Mesothelial cell of epicardium (in vitro differentiated cells): ENCODE results near the gene NEU3. TPM values are rescaled to one million over a fixed set of nuclear protein-coding genes. Genes with fewer than 3 reads are reported as not detected.
"Not testable (repeated sequence)": the region's sequence is repeated elsewhere in the genome, so short reads cannot be mapped to it uniquely, and the experiment has no call there.

Experiments used
- DNase-seq, 2 experiments: peaks; one replicate each; pipeline ENCODE4 v3.0.0; 2021; ENCODE audit warnings: low spot score in 2 of 2; ENCODE audit not compliant: unreplicated experiment in 2 of 2
- H3K27ac Mint-ChIP-seq: 2 replicates; pipeline ENCODE4 v1.8.0; 2021; ENCODE audit warnings: mixed read lengths
- H3K27me3 Mint-ChIP-seq: 2 replicates; pipeline ENCODE4 v1.8.0; 2021; ENCODE audit warnings: low read depth, mixed read lengths
- H3K36me3 Mint-ChIP-seq: 2 replicates; pipeline ENCODE4 v1.8.0; 2021; ENCODE audit warnings: mixed read lengths
- H3K4me1 Mint-ChIP-seq: 2 replicates; pipeline ENCODE4 v1.8.0; 2021; ENCODE audit warnings: mixed read lengths
- H3K4me3 Mint-ChIP-seq: 2 replicates; pipeline ENCODE4 v1.8.0; 2021; ENCODE audit warnings: mild to moderate bottlenecking, moderate library complexity, mixed read lengths
- H3K9me3 Mint-ChIP-seq: 2 replicates; pipeline ENCODE4 v1.8.0; 2021; ENCODE audit warnings: mixed read lengths
- CTCF ChIP-seq: fragments of 200-600 bp; sonication (generic); IDR thresholded peaks from one replicate; pipeline ENCODE4 v1.5.0; 2021; ENCODE audit warnings: antibody characterized with exemption; ENCODE audit not compliant: unreplicated experiment
- total RNA-seq: library from RNA; stranded (reverse); gene quantifications from 3 replicates; pipeline ENCODE4 v1.2.1, GENCODE V29; 2021

NEU3 gene
- total RNA-seq, 1 donor from 2014 or later = 12.0 TPM

- Mint-ChIP-seq H3K4me1 (peaks cover 14% of the 10 kb centered on the region), H3K4me3 (no peak overlapping the region), H3K9me3 (no peaks in the 10 kb centered on the region), H3K36me3 (no peaks in the 10 kb centered on the region), H3K27ac (no peak overlapping the region), H3K27me3 (peaks cover 7% of the 10 kb centered on the region)
- DNase-seq = no peak
- TF ChIP-seq CTCF = no peak
Measured at GRCh38 chr11:75032550-75032935, 43.8 kb downstream of the NEU3 start.

- Mint-ChIP-seq H3K27ac (no peak overlapping the region), H3K9me3 (no peaks in the 10 kb centered on the region), H3K36me3 (no peaks in the 10 kb centered on the region), H3K4me1 (peaks cover 14% of the 10 kb centered on the region), H3K4me3 (no peak overlapping the region), H3K27me3 (no peaks in the 10 kb centered on the region)
- DNase-seq = no peak
- no peak for TF ChIP-seq CTCF
Measured at GRCh38 chr11:75033916-75034315, 45.2 kb downstream of the NEU3 start.

GRCh38 chr11:75035256-75035655, 46.5 kb downstream of the NEU3 start:
- no peaks in the 10 kb centered on the region for H3K9me3 Mint-ChIP-seq
- H3K36me3 Mint-ChIP-seq = no peaks in the 10 kb centered on the region
- H3K27me3 Mint-ChIP-seq = no peaks in the 10 kb centered on the region
- H3K4me1 Mint-ChIP-seq = peaks cover 13% of the 10 kb centered on the region
- TF ChIP-seq CTCF = no peak
- H3K27ac Mint-ChIP-seq = no peak overlapping the region
- no peak for DNase-seq
- H3K4me3 Mint-ChIP-seq = no peak overlapping the region

GRCh38 chr11:75035911-75036565, 47.3 kb downstream of the NEU3 start:
- TF ChIP-seq CTCF = no peak
- peaks cover 2% of the 10 kb centered on the region for H3K36me3 Mint-ChIP-seq
- peaks cover 5% of the 10 kb centered on the region for H3K9me3 Mint-ChIP-seq
- peak overlapping the region; percentile 34 for H3K27ac Mint-ChIP-seq
- no peak for DNase-seq
- no peak overlapping the region for H3K4me3 Mint-ChIP-seq
- H3K27me3 Mint-ChIP-seq = no peaks in the 10 kb centered on the region
- peaks cover 13% of the 10 kb centered on the region for H3K4me1 Mint-ChIP-seq

GRCh38 chr11:75040167-75040770, 51.5 kb downstream of the NEU3 start:
- TF ChIP-seq CTCF = no peak
- Mint-ChIP-seq H3K27me3 (peaks cover 2% of the 10 kb centered on the region), H3K36me3 (peaks cover 2% of the 10 kb centered on the region), H3K4me3 (no peak overlapping the region), H3K4me1 (peaks cover 33% of the 10 kb centered on the region), H3K27ac (no peak overlapping the region), H3K9me3 (peaks cover 6% of the 10 kb centered on the region)
- no peak for DNase-seq

GRCh38 chr11:75041263-75041662, 52.5 kb downstream of the NEU3 start:
- H3K9me3 Mint-ChIP-seq = peaks cover 6% of the 10 kb centered on the region
- no peak overlapping the region for H3K27ac Mint-ChIP-seq
- peaks cover 2% of the 10 kb centered on the region for H3K27me3 Mint-ChIP-seq
- peaks cover 2% of the 10 kb centered on the region for H3K36me3 Mint-ChIP-seq
- H3K4me1 Mint-ChIP-seq = peaks cover 25% of the 10 kb centered on the region
- no peak for DNase-seq
- no peak overlapping the region for H3K4me3 Mint-ChIP-seq
- no peak for TF ChIP-seq CTCF

GRCh38 chr11:75041821-75042220, 53.1 kb downstream of the NEU3 start:
- not testable (repeated sequence) for H3K36me3 Mint-ChIP-seq, H3K27me3 Mint-ChIP-seq, DNase-seq, H3K4me3 Mint-ChIP-seq, H3K9me3 Mint-ChIP-seq
- peak overlapping the region; percentile 8 for H3K27ac Mint-ChIP-seq
- H3K4me1 Mint-ChIP-seq = peaks cover 21% of the 10 kb centered on the region

- H3K4me1 Mint-ChIP-seq = peaks cover 21% of the 10 kb centered on the region
- H3K4me3 Mint-ChIP-seq, H3K27ac Mint-ChIP-seq, H3K36me3 Mint-ChIP-seq, DNase-seq, H3K27me3 Mint-ChIP-seq: not testable (repeated sequence)
- H3K9me3 Mint-ChIP-seq = peaks cover 18% of the 10 kb centered on the region
Measured at GRCh38 chr11:75044381-75045170, 55.8 kb downstream of the NEU3 start.
